Hepatocyte (in vitro differentiated cells): ENCODE results near the gene ALOX5. TPM values are rescaled to one million over a fixed set of nuclear protein-coding genes. Genes with fewer than 3 reads are reported as not detected.
"Not testable (repeated sequence)": the region's sequence is repeated elsewhere in the genome, so short reads cannot be mapped to it uniquely, and the experiment has no call there.

Experiments
- DNase-seq: peaks from one replicate; pipeline ENCODE4 v3.0.0-alpha.2; 2016; ENCODE audit warnings: low spot score
- H2AFZ ChIP-seq: fragments of 200-600 bp; sonication (generic); 2 replicates; pipeline ENCODE4 v1.6.0; 2016; ENCODE audit warnings: antibody characterized with exemption, mild to moderate bottlenecking
- H3K27ac ChIP-seq: fragments of 200-600 bp; sonication (generic); 2 replicates; pipeline ENCODE4 v1.5.1; 2016; ENCODE audit warnings: mild to moderate bottlenecking
- H3K27me3 ChIP-seq: fragments of 200-600 bp; sonication (generic); 2 replicates; pipeline ENCODE4 v1.6.1; 2016
- H3K36me3 ChIP-seq: fragments of 200-600 bp; sonication (generic); replicated peaks from 2 replicates; pipeline ENCODE4 v1.5.1; 2016; ENCODE audit warnings: low read depth; ENCODE audit not compliant: insufficient read depth
- H3K4me1 ChIP-seq: fragments of 200-600 bp; sonication (generic); 2 replicates; pipeline ENCODE4 v1.5.1; 2016; ENCODE audit warnings: mild to moderate bottlenecking, moderate library complexity; ENCODE audit not compliant: insufficient read depth
- H3K4me2 ChIP-seq: fragments of 200-600 bp; sonication (generic); 2 replicates; pipeline ENCODE4 v1.6.0; 2016
- H3K4me3 ChIP-seq: fragments of 200-600 bp; sonication (generic); 2 replicates; pipeline ENCODE4 v1.5.1; 2016; ENCODE audit warnings: mild to moderate bottlenecking
- H3K79me2 ChIP-seq: fragments of 200-600 bp; sonication (generic); 2 replicates; pipeline ENCODE4 v1.6.0; 2017; ENCODE audit warnings: mild to moderate bottlenecking
- H3K9me2 ChIP-seq: fragments of 200-600 bp; sonication (generic); replicated peaks from 2 replicates; pipeline ENCODE4 v1.6.0; 2017; ENCODE audit warnings: mild to moderate bottlenecking; ENCODE audit not compliant: insufficient read depth
- H3K9me3 ChIP-seq: fragments of 200-600 bp; sonication (generic); 2 replicates; pipeline ENCODE4 v1.5.1; 2016; ENCODE audit warnings: low read depth, mild to moderate bottlenecking
- H4K20me1 ChIP-seq: fragments of 200-600 bp; sonication (generic); 2 replicates; pipeline ENCODE4 v1.6.0; 2016; ENCODE audit warnings: mild to moderate bottlenecking; ENCODE audit not compliant: insufficient read depth, poor library complexity, severe bottlenecking
- EZH2 ChIP-seq: fragments of 200-600 bp; sonication (generic); IDR thresholded peaks from 2 replicates; pipeline ENCODE4 v1.6.1; 2016; ENCODE audit warnings: antibody characterized with exemption, mild to moderate bottlenecking, borderline replicate concordance
- EZH2phosphoT487 ChIP-seq: fragments of 200-600 bp; sonication (generic); IDR thresholded peaks from one replicate; pipeline ENCODE4 v1.6.1; 2018; ENCODE audit warnings: antibody characterized with exemption, mild to moderate bottlenecking, low read depth, moderate library complexity; ENCODE audit not compliant: unreplicated experiment, severe bottlenecking
- WGBS: methylation state at CpG from one replicate; pipeline ENCODE4 v1.1.6; 2016; ENCODE audit warnings: low lambda C conversion rate; ENCODE audit errors: missing lambda C conversion rate; 5-methylcytosine and 5-hydroxymethylcytosine counted together
- polyA plus RNA-seq: library from polyadenylated mRNA; unstranded; fragments of >200 nt; fragmentation: Nextera tagmentation; extraction: Ambion mirVana; gene quantifications from 2 replicates; pipeline ENCODE4 v1.2.1, GENCODE V29; 2016
- total RNA-seq: library from RNA; depleted of rRNA; stranded (reverse); fragments of >200 nt; gene quantifications from 2 replicates; pipeline ENCODE4 v1.2.3, GENCODE V29; 2014
- TF ChIP-seq, protein P1 (sequence below): fragments of 200-600 bp; sonication (generic); IDR thresholded peaks from 2 replicates; pipeline ENCODE4 v1.5.1; 2016; ENCODE audit warnings: antibody characterized with exemption, mild to moderate bottlenecking; ENCODE audit not compliant: poor library complexity

Gene ALOX5
- total and polyA plus RNA-seq, 2 experiments from 2014 or later = 3.5 to 4.4 TPM

DNA sequence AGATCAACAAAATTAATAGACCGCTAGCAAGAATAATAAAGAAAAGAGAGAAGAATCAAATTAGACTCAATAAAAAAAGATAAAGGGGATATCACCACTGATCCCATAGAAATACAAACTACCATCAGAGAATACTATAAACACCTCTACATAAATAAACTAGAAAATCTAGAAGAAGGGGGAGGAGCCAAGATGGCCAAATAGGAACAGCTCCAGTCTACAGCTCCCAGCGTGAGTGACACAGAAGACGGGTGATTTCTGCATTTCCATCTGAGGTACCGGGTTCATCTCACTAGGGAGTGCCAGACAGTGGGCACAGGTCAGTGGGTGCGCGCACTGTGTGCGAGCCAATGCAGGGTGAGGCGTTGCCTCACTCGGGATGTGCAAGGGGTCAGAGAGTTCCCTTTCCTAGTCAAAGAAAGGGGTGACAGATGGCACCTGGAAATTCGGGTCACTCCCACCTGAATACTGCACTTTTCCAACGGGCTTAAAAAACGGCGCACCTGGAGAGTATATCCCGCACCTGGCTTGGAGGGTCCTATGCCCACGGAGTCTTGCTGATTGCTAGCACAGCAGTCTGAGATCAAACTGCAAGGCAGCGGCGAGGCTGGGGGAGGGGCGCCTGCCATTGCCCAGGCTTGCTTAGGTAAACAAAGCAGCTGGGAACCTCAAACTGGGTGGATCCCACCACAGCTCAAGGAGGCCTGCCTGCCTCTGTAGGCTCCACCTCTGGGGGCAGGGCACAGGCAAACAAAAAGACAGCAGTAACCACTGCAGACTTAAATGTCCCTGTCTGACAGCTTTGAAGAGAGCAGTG lies 11.8 kb upstream of the ALOX5 start:
- H3K27ac ChIP-seq, H3K4me3 ChIP-seq, H3K9me3 ChIP-seq, H3K79me2 ChIP-seq, H3K4me1 ChIP-seq, DNase-seq, H3K27me3 ChIP-seq, H4K20me1 ChIP-seq, H3K36me3 ChIP-seq, H3K9me2 ChIP-seq: not testable (repeated sequence)
- WGBS = 32% methylated on average over 18 of the region's 18 CpGs
- Histone ChIP-seq H3K4me2 (peak overlapping the region; percentile 70), H2AFZ (peak overlapping the region; percentile 26)

DNA sequence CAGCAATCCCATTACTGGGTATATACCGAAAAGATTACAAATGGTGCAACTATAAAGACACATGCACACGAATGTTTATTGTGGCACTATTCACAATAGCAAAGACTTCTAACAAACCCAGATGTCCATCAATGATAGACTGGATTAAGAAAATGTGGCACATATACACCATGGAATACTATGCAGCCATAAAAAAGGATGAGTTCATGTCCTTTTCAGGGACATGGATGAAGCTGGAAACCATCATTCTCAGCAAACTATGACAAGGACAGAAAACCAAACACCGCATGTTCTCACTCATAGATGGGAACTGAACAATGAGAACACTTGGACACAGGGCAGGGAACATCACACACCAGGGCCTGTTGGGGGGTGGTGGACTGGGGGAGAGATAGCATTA lies 6.4 kb upstream of the ALOX5 start:
- H2AFZ ChIP-seq, H3K4me1 ChIP-seq, H3K27ac ChIP-seq, H3K4me3 ChIP-seq, H4K20me1 ChIP-seq, H3K9me2 ChIP-seq, H3K9me3 ChIP-seq, H3K79me2 ChIP-seq, DNase-seq, H3K36me3 ChIP-seq, H3K4me2 ChIP-seq: not testable (repeated sequence)
- WGBS = 87% methylated on average over 3 of the region's 3 CpGs
- H3K27me3 ChIP-seq = peaks cover 28% of the 10 kb centered on the region

- H3K79me2 ChIP-seq = no peaks in the 10 kb centered on the region
Observed at GRCh38 chr10:45368181-45368580, 5.8 kb upstream of the ALOX5 start.

GRCh38 chr10:45370202-45370955 lies 3.6 kb upstream of the ALOX5 start:
- Histone ChIP-seq H3K9me2 (no peaks in the 10 kb centered on the region), H3K36me3 (no peaks in the 10 kb centered on the region), H4K20me1 (no peaks in the 10 kb centered on the region), H3K79me2 (no peaks in the 10 kb centered on the region), H3K4me2 (no peak overlapping the region), H3K27ac (no peak overlapping the region), H2AFZ (no peak overlapping the region), H3K4me3 (no peak overlapping the region), H3K9me3 (no peaks in the 10 kb centered on the region), H3K27me3 (peaks cover 49% of the 10 kb centered on the region), H3K4me1 (peaks cover 11% of the 10 kb centered on the region)
- WGBS = 80% methylated on average over 6 of the region's 6 CpGs
- TF ChIP-seq, protein P1, sequence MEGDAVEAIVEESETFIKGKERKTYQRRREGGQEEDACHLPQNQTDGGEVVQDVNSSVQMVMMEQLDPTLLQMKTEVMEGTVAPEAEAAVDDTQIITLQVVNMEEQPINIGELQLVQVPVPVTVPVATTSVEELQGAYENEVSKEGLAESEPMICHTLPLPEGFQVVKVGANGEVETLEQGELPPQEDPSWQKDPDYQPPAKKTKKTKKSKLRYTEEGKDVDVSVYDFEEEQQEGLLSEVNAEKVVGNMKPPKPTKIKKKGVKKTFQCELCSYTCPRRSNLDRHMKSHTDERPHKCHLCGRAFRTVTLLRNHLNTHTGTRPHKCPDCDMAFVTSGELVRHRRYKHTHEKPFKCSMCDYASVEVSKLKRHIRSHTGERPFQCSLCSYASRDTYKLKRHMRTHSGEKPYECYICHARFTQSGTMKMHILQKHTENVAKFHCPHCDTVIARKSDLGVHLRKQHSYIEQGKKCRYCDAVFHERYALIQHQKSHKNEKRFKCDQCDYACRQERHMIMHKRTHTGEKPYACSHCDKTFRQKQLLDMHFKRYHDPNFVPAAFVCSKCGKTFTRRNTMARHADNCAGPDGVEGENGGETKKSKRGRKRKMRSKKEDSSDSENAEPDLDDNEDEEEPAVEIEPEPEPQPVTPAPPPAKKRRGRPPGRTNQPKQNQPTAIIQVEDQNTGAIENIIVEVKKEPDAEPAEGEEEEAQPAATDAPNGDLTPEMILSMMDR = no peak
- no peak for TF ChIP-seq EZH2phosphoT487
- TF ChIP-seq EZH2 = no peak
- no peak for DNase-seq

More at GRCh38 chr10:45368181-45368580, 5.8 kb upstream of the ALOX5 start:
- Histone ChIP-seq H3K4me3 (no peak overlapping the region), H3K27me3 (peaks cover 34% of the 10 kb centered on the region), H3K4me1 (no peaks in the 10 kb centered on the region), H2AFZ (no peak overlapping the region), H3K36me3 (no peaks in the 10 kb centered on the region), H3K9me3 (no peaks in the 10 kb centered on the region), H4K20me1 (no peaks in the 10 kb centered on the region), H3K9me2 (no peaks in the 10 kb centered on the region), H3K27ac (no peak overlapping the region), H3K4me2 (no peak overlapping the region)
- 90% methylated on average over 2 of the region's 2 CpGs for WGBS
- no peak for DNase-seq
- TF ChIP-seq, protein P1 = no peak
